SIG-M5 treated with dmso at 0.1 percent for 504 hours (cell line): Measurements from ENCODE around the gene SPDYC.

ENCODE experiments used
- DNase-seq: peaks from one replicate; lab custom pipeline; 2025; ENCODE audit not compliant: unreplicated experiment; lab: John Stamatoyannopoulos, UW

SPDYC gene

GRCh38 chr11:65166893-65167292 lies 3.1 kb upstream of the SPDYC start:
- DNase-seq: no peak

DNA sequence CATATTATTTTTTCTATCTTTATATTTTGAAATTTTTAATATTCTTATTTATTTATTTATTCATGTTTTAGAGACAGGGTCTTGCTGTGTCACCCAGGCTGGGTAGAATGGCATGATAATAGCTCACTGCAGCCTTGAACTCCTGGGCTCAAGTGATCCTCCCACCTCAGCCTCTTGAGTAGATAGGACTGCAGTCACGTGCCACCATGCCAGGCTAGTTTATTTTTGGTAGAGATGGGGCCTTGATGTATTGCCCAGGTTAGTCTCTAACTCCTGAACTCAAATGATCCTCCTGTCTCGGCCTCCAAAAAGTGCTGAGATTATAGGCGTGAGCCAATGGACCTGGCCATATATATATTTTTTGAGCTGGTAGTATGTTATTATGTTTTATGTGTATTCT lies 2.4 kb upstream of the SPDYC start:
- DNase-seq: no peak

DNA sequence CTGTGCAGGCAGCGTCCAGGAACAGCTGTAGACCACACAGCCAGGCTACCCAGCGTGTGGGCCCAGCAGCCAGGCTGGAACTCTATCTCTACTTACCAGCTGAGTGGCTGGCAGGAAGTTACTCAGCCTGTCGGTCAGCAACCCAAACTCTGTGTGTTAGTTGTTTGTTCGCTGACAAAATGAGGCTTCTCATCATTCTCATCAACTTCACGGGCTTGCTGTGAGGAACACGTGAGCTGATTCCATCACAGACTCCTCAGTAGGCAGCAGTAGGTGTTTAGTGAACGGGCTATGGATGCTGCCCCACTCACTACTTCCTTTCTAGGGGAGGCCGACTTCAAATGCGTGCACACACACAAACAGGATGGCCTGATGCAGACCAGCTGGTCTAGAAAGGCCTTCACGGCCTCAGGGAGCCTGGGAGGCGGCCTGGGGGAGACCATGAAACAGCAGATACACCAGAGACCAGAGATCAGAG lies 830 bp upstream of the SPDYC start:
- DNase-seq: no peak

GRCh38 chr11:65172600-65172999 lies 2.6 kb downstream of the SPDYC start:
- no peak for DNase-seq

- peak; percentile 30 for DNase-seq
These were observed 4.6 kb downstream of the SPDYC start for GRCh38 chr11:65174571-65175010.

GRCh38 chr11:65180877-65181568 lies 11.0 kb downstream of the SPDYC start:
- DNase-seq: peak; percentile 37

- peak; percentile 92 for DNase-seq
These were observed 11.7 kb downstream of the SPDYC start, which contains the start of gene CAPN1 for GRCh38 chr11:65181569-65182257. Gene CAPN1 (plus strand): TSS chr11:65181928. CDS start chr11:65182702, 774 bp downstream.

- no peak for DNase-seq
These were observed 12.5 kb downstream of the SPDYC start for GRCh38 chr11:65182258-65183170.

DNA sequence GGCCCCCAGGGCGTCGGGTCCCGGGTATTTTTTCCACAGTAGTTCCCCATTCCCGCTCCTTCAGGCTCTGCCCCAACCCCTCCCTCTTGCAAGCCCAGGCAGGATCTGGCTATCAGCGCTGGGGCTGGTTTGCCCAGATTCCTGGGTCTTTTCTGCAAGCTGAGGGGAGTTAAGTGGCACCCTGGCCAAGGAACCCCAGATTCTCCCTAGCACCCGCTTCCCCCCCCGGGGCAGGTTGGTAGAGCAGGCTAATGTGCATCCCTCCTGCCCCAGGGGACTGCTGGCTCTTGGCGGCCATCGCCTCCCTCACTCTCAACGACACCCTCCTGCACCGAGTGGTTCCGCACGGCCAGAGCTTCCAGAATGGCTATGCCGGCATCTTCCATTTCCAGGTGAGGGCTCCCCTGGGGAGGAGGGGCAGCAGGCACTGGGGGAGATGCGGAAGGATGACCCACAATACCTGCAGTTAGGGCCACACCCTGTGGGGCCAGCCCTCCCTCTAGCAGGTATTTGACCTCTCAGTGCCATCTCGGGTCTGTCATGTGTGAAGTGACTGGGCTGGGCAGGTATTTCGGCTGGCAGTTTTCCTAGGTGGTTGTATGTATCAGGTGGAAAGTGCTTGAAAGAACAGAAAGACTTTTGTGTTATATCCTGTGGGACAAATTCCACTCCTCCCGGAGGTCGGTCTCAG lies 13.3 kb downstream of the SPDYC start:
- peak; percentile 12 for DNase-seq

GRCh38 chr11:65184146-65184545 lies 14.1 kb downstream of the SPDYC start:
- DNase-seq: no peak

- DNase-seq: no peak
These were observed 15.1 kb downstream of the SPDYC start for GRCh38 chr11:65185171-65185570.

- DNase-seq: no peak
These were observed 15.9 kb downstream of the SPDYC start for GRCh38 chr11:65185869-65186341.

GRCh38 chr11:65186701-65187100 lies 16.7 kb downstream of the SPDYC start:
- DNase-seq: no peak

DNA sequence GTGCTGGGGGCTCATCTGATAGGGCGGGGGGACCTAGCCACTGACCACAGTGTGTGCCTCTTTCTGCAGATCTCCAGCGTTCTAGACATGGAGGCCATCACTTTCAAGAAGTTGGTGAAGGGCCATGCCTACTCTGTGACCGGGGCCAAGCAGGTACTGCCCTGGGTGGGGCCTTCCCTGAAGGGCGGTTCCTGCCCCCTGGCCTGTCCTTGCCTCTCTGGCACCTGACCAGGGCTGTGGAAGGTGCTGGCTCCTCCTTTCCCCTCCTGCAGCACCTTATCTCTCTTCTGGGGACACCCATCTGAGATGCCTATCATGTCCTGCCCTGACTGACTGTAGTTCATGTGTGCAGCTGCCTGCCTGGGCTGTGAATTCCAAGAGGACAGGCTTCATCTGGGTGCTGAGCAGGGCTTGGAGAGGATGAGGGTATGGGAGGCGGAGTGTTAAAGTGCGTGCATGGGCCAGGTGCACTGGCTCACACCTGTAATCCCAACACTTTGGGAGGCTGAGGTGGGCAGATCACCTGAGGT lies 17.2 kb downstream of the SPDYC start:
- DNase-seq: no peak

GRCh38 chr11:65187971-65188461 lies 18.0 kb downstream of the SPDYC start:
- DNase-seq: no peak

DNA sequence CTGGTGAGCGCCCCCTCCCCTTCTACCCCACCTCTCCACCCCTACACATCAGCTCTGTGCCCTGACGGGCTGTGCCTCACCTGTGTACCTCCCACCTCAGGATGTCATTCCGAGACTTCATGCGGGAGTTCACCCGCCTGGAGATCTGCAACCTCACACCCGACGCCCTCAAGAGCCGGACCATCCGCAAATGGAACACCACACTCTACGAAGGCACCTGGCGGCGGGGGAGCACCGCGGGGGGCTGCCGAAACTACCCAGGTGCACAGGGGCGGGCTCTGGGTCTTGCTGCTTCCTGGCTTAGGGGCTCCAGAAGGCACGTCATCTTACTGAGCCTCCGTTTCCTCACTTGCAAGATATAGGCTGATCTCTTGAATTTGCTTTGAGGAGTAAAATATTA lies 18.5 kb downstream of the SPDYC start:
- DNase-seq: no peak

- no peak for DNase-seq
These were observed 19.2 kb downstream of the SPDYC start for GRCh38 chr11:65189191-65189590.

DNA sequence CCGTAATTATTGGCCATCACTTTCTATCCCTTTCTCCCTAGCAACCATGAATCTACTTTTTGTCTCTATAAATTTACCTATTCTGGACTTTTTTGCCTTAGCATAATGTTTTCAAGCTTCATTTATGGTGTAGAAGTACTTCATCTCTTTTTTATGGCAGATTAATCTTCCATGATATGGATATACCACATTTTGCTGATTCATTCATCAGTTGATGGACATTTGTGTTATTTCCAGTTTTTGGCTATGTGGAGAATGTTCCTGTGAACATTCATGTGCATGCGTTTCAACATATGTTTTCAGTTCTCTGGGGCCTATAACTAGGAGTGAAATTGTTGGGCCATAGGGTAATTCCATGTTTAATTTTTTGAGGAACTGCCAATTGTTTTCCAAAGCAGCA lies 24.5 kb downstream of the SPDYC start:
- no peak for DNase-seq

DNA sequence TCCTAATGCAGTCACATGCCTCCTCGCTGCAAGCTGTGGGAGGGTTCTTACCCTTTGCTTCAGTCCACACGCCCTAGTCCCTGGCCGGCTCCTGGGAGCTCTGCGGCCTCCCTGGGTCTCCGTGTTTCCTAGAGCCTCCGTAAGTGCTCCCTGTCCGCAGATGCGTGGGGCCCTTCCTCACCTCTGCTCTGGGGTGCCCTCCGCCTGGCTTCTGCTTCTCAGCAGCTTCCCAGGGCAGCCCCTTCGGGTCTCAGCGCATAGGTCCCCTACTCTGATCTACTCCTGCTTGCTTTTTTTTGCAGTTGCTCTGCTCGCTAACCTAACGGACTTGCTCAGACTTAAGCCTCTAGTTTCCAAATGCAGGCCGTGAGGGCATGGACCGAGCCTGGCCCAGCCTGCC lies 34.1 kb downstream of the SPDYC start:
- DNase-seq: no peak
